PC-9 (cell line): ENCODE measurements around the gene ITGA2. TPM values are rescaled to one million over a fixed set of nuclear protein-coding genes. Genes with fewer than 3 reads are reported as not detected.

Experiments used
- BruUV-seq: library from RNA; stranded (reverse); fragments of 400-500 nt; replicated peaks from 2 replicates; lab custom pipeline; 2021; lab: Mats Ljungman, UMichigan
- CTCF ChIA-PET: fragments of 300-600 bp; sonication (Branson Sonifier 250); formaldehyde crosslinking; loops from one replicate; lab custom pipeline; 2022; ENCODE audit warnings: antibody characterized with exemption; lab: Charles Lee
- POLR2A ChIA-PET: fragments of 300-600 bp; sonication (Branson Sonifier 250); formaldehyde crosslinking; loops from one replicate; lab custom pipeline; 2022; ENCODE audit warnings: antibody characterized with exemption; ENCODE audit not compliant: unreplicated experiment; lab: Charles Lee
- DNase-seq, 2 experiments: peaks; one replicate each; pipeline versions ENCODE4 v3.0.0 to v3.0.0-alpha.2; 2015 to 2022; ENCODE audit warnings: mixed read lengths in 1 of 2
- H2AFZ ChIP-seq: fragments of 200-600 bp; sonication (generic); 2 replicates; pipeline ENCODE4 v1.8.1; 2017; ENCODE audit warnings: antibody characterized with exemption
- H3F3A ChIP-seq: fragments of 200-600 bp; sonication (generic); 2 replicates; pipeline ENCODE4 v1.8.1; 2017; ENCODE audit warnings: antibody characterized with exemption, mild to moderate bottlenecking, low read depth; ENCODE audit not compliant: insufficient read depth
- H3K27ac ChIP-seq: fragments of 200-600 bp; sonication (generic); 2 replicates; pipeline ENCODE4 v1.6.1; 2016; ENCODE audit warnings: mixed run types
- H3K27me3 ChIP-seq: fragments of 200-600 bp; sonication (generic); 2 replicates; pipeline ENCODE4 v1.6.1; 2016; ENCODE audit warnings: low read depth, mixed run types; ENCODE audit not compliant: insufficient read depth
- H3K36me3 ChIP-seq: fragments of 200-600 bp; sonication (generic); 2 replicates; pipeline ENCODE4 v1.6.1; 2016; ENCODE audit warnings: low read depth, mixed run types
- H3K4me1 ChIP-seq: fragments of 200-600 bp; sonication (generic); replicated peaks from 2 replicates; pipeline ENCODE4 v1.6.1; 2016; ENCODE audit warnings: mixed run types; ENCODE audit not compliant: insufficient read depth
- H3K4me2 ChIP-seq: fragments of 200-600 bp; sonication (generic); 2 replicates; pipeline ENCODE4 v1.6.1; 2017; ENCODE audit warnings: mixed run types
- H3K4me3 ChIP-seq: fragments of 200-600 bp; sonication (generic); 2 replicates; pipeline ENCODE4 v1.6.1; 2016; ENCODE audit warnings: mixed run types
- H3K79me2 ChIP-seq: fragments of 200-600 bp; sonication (generic); 2 replicates; pipeline ENCODE4 v1.6.1; 2017; ENCODE audit warnings: low read depth, mixed run types
- H3K9me2 ChIP-seq: fragments of 200-600 bp; sonication (generic); 2 replicates; pipeline ENCODE4 v1.8.1; 2017; ENCODE audit warnings: mild to moderate bottlenecking; ENCODE audit not compliant: insufficient read depth
- H3K9me3 ChIP-seq: fragments of 200-600 bp; sonication (generic); 2 replicates; pipeline ENCODE4 v1.8.1; 2016; ENCODE audit warnings: low read depth; ENCODE audit not compliant: insufficient read depth
- H4K20me1 ChIP-seq: fragments of 200-600 bp; sonication (generic); 2 replicates; pipeline ENCODE4 v1.8.1; 2017; ENCODE audit not compliant: insufficient read depth
- EZH2 ChIP-seq: fragments of 200-600 bp; sonication (generic); IDR thresholded peaks from 2 replicates; pipeline ENCODE4 v1.8.0; 2017; ENCODE audit warnings: antibody characterized with exemption, low read depth
- intact Hi-C: fragments of 100-400 bp; cut with micrococcal nuclease; formaldehyde crosslinking; loops from one replicate; pipeline ENCODE4 v1.10.0; 2022; ENCODE audit not compliant: unreplicated experiment
- total RNA-seq: library from RNA; stranded (reverse); gene quantifications from 2 replicates; pipeline ENCODE4 v1.2.3, GENCODE V29; 2021
- TF ChIP-seq, protein P1 (sequence below): fragments of 200-600 bp; sonication (generic); conservative IDR thresholded peaks from 2 replicates; pipeline ENCODE4 v1.6.1; 2017; ENCODE audit warnings: mixed run types, antibody characterized with exemption, mild to moderate bottlenecking, moderate library complexity

ITGA2 gene
- total RNA-seq, 1 experiment from 2014 or later, result 35.8 TPM

- Histone ChIP-seq H3K9me3 (no peaks in the 10 kb centered on the region), H3K4me2 (no peak overlapping the region), H4K20me1 (no peaks in the 10 kb centered on the region), H3K4me1 (no peaks in the 10 kb centered on the region), H3K79me2 (no peaks in the 10 kb centered on the region), H2AFZ (no peak overlapping the region), H3K27me3 (no peaks in the 10 kb centered on the region), H3K27ac (no peak overlapping the region), H3K4me3 (no peak overlapping the region), H3F3A (peaks cover 14% of the 10 kb centered on the region), H3K9me2 (no peaks in the 10 kb centered on the region), H3K36me3 (peaks cover 30% of the 10 kb centered on the region)
- intact Hi-C loops, result no loop called here
- TF ChIP-seq EZH2, result no peak
- TF ChIP-seq, protein P1, sequence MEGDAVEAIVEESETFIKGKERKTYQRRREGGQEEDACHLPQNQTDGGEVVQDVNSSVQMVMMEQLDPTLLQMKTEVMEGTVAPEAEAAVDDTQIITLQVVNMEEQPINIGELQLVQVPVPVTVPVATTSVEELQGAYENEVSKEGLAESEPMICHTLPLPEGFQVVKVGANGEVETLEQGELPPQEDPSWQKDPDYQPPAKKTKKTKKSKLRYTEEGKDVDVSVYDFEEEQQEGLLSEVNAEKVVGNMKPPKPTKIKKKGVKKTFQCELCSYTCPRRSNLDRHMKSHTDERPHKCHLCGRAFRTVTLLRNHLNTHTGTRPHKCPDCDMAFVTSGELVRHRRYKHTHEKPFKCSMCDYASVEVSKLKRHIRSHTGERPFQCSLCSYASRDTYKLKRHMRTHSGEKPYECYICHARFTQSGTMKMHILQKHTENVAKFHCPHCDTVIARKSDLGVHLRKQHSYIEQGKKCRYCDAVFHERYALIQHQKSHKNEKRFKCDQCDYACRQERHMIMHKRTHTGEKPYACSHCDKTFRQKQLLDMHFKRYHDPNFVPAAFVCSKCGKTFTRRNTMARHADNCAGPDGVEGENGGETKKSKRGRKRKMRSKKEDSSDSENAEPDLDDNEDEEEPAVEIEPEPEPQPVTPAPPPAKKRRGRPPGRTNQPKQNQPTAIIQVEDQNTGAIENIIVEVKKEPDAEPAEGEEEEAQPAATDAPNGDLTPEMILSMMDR, result no peak
- ChIA-PET CTCF (no interaction called here), POLR2A (no interaction called here)
- no TSS peak for BruUV-seq
- DNase-seq, result no peak
Measured at GRCh38 chr5:53052499-53052898, 63.3 kb downstream of the ITGA2 start.

- no peaks in the 10 kb centered on the region for H3K9me3 ChIP-seq
- DNase-seq, result no peak
- H4K20me1 ChIP-seq, result no peaks in the 10 kb centered on the region
- H3K79me2 ChIP-seq, result no peaks in the 10 kb centered on the region
- ChIA-PET POLR2A (no interaction called here), CTCF (no interaction called here)
- no peaks in the 10 kb centered on the region for H3K4me1 ChIP-seq
- peaks cover 14% of the 10 kb centered on the region for H3F3A ChIP-seq
- H3K4me3 ChIP-seq, result no peak overlapping the region
- no peak overlapping the region for H2AFZ ChIP-seq
- intact Hi-C loops, result no loop called here
- no peak overlapping the region for H3K27ac ChIP-seq
- H3K4me2 ChIP-seq, result no peak overlapping the region
- BruUV-seq, result no TSS peak
- no peak for TF ChIP-seq EZH2
- TF ChIP-seq, protein P1, result no peak
- no peaks in the 10 kb centered on the region for H3K9me2 ChIP-seq
- no peaks in the 10 kb centered on the region for H3K27me3 ChIP-seq
- peaks cover 35% of the 10 kb centered on the region for H3K36me3 ChIP-seq
Measured at GRCh38 chr5:53053364-53053763, 64.2 kb downstream of the ITGA2 start.

DNA sequence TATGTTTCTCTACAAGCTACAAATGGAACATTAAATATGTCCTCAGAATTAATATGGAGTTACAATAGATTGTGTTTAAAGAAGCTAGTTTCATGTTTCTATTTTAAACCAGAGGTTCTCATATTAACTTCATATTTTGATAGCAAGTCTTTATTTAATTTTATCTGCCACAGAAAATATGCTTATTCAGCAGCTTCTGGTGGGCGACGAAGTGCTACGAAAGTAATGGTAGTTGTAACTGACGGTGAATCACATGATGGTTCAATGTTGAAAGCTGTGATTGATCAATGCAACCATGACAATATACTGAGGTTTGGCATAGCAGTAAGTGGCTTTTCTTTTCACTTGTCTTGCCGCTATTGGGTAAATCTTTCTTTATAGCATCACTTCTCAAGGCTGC lies 66.2 kb downstream of the ITGA2 start:
- Histone ChIP-seq H3K27ac (no peak overlapping the region), H3K4me2 (no peak overlapping the region), H3K27me3 (no peaks in the 10 kb centered on the region), H3F3A (peaks cover 14% of the 10 kb centered on the region), H4K20me1 (no peaks in the 10 kb centered on the region), H3K79me2 (no peaks in the 10 kb centered on the region), H2AFZ (no peak overlapping the region), H3K9me3 (no peaks in the 10 kb centered on the region), H3K9me2 (no peaks in the 10 kb centered on the region), H3K4me3 (no peak overlapping the region), H3K36me3 (peaks cover 45% of the 10 kb centered on the region), H3K4me1 (no peaks in the 10 kb centered on the region)
- BruUV-seq, result no TSS peak
- TF ChIP-seq EZH2, result no peak
- intact Hi-C loops, result no loop called here
- POLR2A ChIA-PET, result interaction anchor here (0.6 kb wide), 1 partner anchor 118 kb away, joined by 3 read pairs; no protein-coding TSS in a partner anchor
- CTCF ChIA-PET, result interaction anchor here (0.6 kb wide), 1 partner anchor 23 kb away, joined by 3 read pairs; no protein-coding TSS in a partner anchor
- DNase-seq, result no peak

- Histone ChIP-seq H3K4me3 (no peak overlapping the region), H3K27ac (no peak overlapping the region), H3K36me3 (peaks cover 61% of the 10 kb centered on the region), H2AFZ (no peak overlapping the region), H3K79me2 (no peaks in the 10 kb centered on the region), H3K4me1 (no peaks in the 10 kb centered on the region), H3K9me2 (no peaks in the 10 kb centered on the region), H3K4me2 (no peak overlapping the region), H3K27me3 (no peaks in the 10 kb centered on the region), H3K9me3 (no peaks in the 10 kb centered on the region), H4K20me1 (no peaks in the 10 kb centered on the region), H3F3A (peaks cover 10% of the 10 kb centered on the region)
- no peak for DNase-seq
- BruUV-seq, result no TSS peak
- TF ChIP-seq, protein P1, result no peak
- TF ChIP-seq EZH2, result no peak
- CTCF ChIA-PET, result no interaction called here
- POLR2A ChIA-PET, result no interaction called here
- intact Hi-C loops, result no loop called here
Measured at GRCh38 chr5:53059281-53059680, 70.1 kb downstream of the ITGA2 start.
